GM18868 (cell line): ENCODE data around the gene FBLN1.
"Not testable (repeated sequence)": the region's sequence is repeated elsewhere in the genome, so short reads cannot be mapped to it uniquely, and the experiment has no call there.

Experiments used
- ATAC-seq: cut with Tn5 transposase; IDR thresholded peaks from one replicate; pipeline ENCODE4 v1.9.1; 2021; ENCODE audit warnings: mild to moderate bottlenecking, moderate library complexity; ENCODE audit not compliant: unreplicated experiment

The FBLN1 gene

DNA sequence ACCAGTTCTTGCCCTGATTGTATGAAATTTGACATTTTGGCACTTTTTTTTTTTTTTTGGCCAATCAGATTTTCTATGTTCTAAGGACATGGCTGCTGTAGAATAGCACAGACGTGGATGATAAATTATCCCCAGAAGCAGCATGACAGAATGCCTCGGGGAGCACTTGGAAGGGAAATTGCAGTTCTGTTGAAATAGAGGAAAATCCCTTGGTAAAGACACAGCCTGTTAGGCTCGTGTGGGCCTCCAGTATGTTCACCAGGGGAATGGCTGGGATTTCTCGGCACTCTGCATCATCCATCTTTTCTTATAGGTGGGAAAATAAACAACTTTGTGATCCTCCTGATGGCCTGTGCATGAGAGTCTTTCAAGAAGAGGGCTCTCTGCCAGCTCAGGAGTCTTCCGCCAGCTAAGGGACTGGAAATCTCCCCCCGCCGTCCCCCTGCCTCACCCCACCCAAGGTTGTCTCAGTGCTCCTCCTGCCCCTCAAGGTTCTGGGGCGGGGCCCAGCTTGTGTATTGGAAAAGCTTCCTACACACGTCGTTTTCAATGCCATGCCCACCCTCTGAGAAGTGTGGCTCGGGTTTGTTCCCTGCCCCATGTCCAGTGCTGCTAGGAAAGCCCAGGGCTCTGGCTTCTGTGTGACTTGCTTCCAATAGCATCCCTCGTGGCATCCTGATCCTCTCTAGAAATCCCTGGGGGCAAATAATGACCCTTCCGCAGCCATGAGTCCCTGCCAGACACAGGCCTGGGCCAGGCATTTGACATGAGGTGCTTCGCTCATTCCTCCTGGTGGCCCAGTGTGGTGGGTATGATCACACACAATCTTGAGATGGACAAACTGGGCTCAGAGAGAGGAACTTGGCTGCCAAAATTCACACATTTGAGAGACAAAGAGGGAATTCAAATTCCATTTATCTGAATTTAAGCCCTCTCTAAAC lies 98.4 kb downstream of the FBLN1 start:
- no peak for ATAC-seq

DNA sequence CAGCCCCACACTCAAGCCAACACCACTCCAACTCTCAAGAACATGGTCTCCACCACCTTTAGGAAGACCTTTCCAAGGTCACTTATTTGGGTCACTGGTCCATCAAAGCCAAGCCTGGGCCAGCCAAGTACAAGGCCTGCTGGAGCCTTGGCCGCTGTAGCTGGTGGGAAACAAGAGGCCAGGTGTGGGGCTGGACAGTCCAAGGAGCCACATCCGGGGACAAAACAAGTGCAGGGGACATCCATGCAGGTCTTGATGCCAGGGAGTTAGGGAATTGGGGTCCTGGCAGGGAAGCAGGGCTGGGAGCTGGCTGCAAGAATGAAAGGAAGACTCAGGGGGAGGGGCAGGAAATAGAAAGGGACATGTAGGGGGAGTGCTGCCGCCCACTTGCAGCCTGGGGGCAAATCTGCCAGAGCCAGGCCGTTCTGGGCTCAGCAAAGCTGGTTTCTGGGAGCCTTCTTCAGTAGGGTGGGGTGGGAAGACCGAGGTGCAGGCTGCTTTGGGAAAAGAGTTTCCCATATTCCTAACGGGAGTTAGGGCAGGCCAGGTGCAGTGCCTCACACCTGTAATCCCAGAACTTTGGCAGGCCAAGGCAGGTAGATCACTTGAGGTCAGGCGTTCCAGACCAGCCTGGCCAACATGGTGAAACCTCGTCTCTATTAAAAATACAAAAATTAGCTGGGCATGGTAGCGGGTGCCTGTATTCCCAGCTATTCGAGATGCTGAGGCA lies 99.5 kb downstream of the FBLN1 start:
- no peak for ATAC-seq

DNA sequence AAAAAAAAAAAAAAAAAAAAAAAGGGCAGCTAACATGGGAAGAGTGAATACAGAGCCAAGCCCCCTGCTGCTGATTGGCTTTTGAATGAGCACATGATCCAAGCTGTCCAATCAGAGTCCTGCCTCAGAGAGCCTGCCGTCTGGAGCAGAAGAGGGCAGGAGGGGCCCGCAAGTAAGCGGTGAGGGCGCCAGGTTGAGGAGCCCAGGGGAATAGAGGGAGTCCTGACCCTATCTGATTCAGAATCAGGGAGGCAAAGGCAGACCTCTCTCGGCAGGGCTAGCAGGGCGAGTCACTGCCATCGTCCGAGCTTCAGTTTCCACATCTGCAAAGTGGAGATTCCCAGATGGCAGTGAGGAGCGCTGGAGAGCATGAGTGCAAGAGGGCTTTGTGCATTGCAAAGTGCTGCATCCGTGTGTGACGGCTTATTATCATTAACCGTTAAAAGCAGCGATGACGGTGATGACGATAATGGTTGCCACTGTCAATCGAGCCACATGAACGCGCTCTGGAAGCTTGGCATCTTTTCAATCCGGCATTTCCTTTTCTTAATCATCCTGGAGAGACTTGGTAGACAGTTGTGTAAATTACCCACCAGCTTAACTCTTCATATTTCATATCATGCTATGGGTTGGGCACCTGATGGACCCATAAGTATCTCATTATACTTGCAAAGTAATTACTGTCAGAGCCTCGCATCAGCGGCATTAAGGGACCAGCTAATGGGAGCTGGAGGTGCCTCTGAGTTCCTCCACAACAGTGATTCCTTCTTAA lies 100.3 kb downstream of the FBLN1 start:
- no peak for ATAC-seq

DNA sequence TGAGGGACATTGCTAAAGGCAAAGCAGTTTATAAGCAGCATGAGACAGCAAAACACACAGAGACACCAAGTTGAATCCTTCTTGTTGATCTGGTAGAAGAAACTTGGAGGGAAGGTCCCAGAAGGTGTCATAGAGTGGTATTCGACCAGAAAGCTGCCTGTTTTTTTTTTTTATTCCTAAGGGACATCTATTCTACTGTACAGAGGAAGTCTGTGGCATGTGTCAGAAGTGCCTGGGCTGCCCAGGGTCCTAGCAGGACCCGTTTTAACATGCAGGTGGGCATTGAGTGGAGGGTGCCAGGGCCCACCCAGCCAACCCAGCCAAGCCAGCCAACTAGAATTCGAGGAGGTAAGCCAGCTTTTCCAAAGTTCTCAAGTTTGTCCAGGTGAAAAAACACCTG lies 100.9 kb downstream of the FBLN1 start:
- no peak for ATAC-seq

DNA sequence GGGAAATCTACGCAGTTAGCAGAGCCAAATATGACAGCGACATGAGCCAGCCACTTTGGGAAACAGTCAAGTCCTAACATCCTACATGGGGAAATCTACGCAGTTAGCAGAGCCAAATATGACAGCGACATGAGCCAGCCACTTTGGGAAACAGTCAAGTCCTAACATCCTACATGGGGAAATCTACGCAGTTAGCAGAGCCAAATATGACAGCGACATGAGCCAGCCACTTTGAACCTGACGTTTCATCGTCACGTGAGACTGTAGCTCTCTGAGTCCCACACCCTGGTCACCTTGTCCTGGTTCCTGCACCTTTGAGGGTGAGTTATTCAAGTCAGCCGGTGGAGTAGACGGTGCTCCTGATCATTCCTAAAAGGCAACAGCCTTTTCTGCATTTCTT lies 105.4 kb downstream of the FBLN1 start:
- ATAC-seq = not testable (repeated sequence)

DNA sequence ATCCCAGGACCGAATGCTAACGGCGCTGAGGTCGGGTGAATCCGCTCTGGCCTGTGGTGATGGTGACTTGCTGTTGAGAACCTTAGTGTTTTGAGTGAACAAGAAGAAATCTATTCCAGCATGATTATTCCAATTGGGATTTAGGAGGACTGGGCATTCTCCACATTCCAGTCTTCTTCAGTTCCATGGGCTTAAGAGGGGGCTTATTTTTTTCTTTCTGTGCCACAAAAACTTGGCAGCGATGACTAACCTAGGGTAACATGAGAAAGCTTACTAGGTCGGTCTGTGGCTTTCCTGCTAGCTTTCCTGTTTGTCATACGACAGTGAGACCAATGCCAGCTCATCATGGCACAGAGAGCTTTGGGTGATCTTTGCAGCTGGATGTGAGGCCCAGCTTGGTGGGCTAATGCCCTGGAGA lies 106.1 kb downstream of the FBLN1 start:
- no peak for ATAC-seq

DNA sequence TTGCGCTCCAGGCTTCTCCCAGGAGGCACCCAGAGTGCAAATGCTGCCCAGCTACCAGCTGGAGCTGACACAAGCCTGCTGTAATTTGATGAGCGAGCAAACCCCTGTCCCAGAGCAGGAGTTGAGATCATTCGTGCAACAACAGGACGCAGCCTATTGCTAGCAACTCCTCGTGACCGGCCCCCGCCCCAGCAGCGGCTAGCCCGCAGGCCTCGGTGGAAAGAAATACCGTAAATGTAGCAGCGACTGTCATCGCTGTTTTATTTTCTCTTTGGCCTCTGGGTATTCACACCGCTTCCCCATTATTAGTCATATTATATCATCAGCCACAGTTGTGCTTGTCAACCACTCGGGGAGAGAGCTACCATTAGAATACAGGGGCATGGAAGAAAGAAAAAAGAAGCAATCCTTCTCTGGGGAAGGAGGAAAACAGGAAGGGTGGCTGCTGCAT lies 109.8 kb downstream of the FBLN1 start:
- ATAC-seq = no peak

DNA sequence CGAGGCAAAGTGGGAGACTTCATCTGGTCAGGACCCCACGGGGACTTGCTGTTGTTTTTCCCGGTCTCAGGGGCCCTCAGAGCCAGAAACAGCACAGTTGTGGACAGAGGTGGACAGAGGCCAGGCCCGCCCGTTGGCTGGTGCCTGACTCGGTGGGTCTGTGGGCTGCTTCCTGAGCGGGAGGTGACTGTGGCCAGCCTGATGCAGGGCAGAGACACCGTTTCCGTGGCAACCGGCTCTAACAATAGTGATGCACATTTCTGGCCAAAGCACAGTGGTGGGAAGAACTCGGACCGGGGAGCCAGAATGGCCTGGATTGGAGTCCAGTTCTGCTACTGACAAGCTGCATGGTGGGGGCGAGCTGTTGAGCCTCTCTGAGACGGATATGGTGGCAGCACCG lies 110.3 kb downstream of the FBLN1 start:
- ATAC-seq = no peak

DNA sequence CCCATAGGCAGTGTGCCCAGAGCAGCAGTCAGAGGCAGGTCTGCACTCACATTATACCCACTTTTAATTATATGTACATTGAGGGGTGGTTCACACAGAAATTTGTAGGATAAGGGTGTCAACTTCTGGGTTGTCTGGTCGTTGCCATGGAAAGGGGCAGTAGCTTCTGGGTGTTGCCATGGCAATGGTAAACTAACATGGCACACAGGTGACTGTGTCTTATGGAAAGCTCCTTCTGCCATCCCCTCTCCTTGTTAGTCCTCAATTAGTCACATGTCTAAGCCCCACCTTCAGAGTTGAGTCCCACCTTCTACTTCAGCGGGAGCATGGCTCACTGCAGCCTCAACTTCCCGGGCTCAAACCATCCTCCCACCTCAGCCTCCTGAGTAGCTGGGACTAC lies 112.7 kb downstream of the FBLN1 start:
- no peak for ATAC-seq

DNA sequence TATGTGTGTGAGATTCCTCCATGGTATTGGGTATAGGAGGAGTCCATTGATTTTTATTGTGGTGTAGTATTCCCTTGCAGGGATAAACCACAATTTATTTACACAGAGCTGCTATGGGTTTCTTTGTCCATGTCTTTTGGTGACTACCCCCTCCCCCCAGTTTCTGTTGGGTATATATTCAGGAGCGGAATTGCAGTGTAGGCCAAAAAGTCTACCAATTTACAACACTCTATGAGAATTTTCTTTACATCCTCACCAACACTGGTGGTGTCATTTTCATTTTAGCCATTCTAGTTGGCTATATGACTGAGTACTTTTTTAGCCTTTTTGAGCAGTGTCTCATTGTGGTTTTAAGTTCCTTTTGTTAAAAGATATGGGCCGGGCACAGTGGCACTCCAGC lies 113.7 kb downstream of the FBLN1 start:
- ATAC-seq = no peak

DNA sequence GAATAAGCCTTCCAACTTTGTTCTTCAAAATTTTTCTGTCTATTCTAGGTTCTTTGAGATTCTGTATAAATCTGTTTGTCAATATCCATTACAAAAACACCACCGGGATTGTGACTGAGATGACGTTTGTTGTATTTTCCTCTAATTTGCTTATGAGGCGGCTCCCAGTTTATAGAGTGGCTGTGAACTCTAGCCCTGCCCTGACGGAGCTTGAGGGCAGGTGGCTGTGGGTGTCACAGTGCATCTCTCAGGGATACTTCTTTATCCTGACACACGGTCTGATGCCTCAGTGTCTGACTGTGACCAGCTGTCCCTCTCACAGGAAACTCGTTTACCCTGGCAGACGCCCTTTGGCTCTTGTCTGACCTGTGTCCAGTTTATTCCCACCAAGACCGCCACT lies 115.3 kb downstream of the FBLN1 start:
- no peak for ATAC-seq

DNA sequence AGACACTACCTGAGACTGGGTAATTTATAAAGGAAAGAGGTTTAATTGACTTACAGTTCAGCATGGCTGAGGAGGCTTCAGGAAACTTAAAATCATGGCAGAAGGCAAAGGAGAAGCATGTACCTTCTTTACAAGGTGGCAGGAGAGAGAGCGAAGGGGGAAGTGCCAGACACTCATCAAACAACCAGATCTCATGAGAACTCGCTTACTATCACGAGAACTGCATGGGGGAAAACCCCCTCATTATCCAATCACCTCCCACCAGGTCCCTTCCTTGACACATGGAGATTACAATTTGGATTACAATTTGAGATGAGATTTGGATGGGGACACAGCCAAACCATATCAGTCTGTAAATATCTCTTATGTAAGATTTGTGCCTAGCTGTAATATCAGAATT lies 118.0 kb downstream of the FBLN1 start:
- no peak for ATAC-seq

DNA sequence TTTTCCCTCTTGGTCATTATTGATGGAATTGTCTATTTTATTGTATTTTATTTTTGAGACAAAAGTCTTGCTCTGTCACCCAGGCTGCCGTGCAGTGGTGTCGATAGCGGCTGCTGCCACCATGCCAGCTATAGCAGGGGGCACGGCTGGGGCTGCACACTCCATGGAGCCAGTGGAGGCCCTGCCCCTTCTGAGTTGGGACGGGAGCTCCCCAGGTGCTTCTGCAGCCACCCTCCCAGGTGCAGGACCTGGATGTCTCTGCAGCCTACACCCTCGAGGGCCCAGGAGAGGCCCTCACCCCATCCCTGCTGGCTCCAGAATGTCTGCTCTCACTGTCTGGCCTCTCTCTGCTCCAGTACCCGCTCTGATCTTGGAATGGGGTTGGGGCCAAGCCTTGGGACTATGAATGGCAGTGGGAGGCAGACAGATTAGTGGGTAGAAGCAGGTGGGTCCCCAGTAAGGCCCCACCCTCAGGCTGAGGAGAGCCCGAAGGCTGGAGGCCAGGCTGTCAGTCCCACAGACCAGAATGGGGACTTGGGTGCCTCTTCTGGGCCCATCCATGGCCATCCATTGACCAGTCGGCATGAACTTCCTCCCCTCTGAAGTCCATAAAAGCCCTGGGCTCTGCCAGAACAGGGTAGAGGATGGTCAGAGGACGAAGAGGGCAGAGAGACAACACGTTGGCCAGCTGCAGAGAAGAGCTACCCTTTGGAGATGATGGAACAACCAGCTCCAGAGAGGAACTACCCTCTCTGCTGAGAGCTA lies 119.3 kb downstream of the FBLN1 start:
- no peak for ATAC-seq

DNA sequence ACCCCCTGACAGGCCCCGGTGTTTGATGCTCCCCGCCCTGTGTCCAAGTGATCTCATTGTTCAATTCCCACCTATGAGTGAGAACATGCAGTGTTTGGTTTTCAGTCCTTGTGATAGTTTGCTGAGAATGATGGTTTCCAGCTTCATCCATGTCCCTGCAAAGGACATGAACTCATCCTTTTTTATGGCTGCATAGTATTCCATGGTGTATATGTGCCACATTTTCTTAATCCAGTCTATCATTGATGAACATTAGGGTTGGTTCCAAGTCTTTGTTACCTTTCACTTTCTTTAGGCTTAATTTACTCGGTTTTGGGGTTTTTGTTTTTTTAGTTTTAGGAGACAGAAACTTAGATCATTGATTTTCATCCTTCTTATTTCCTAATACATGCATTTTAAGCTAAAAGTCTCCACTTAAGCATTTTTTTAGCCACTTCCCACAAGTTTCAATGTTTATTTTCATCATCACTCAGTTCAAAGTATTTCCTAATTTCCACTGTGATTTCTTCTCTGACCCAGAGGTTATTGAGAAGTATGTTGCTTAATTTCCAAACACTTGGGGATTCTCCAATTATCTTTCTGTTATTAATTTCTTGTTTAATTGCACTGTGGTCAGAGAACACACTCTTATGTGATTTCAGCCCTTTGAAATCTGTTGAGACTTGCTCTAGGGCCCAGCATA lies 120.9 kb downstream of the FBLN1 start:
- ATAC-seq = not testable (repeated sequence)

DNA sequence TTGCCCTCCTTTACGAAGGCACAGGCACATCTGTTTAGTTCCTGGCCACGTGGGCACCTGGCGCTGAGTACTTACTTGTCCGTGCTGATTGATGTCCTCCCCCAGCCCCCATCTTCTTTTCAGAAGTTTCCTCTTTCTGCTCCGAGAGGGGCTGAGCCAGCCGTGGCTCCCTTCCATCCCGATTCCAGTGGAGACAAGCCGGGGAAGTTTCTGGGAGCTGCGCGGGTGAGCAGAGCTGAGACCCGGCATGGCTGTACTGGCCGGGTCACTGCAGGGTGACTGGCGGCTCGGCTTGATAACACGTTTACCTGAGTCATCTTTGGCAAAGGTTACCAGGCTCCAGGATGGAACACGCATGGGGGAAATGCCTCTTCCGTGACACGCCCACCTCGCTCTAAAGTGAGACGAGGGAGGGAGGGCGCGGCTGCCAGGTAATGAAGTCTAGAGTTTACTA lies 123.5 kb downstream of the FBLN1 start:
- ATAC-seq = no peak

DNA sequence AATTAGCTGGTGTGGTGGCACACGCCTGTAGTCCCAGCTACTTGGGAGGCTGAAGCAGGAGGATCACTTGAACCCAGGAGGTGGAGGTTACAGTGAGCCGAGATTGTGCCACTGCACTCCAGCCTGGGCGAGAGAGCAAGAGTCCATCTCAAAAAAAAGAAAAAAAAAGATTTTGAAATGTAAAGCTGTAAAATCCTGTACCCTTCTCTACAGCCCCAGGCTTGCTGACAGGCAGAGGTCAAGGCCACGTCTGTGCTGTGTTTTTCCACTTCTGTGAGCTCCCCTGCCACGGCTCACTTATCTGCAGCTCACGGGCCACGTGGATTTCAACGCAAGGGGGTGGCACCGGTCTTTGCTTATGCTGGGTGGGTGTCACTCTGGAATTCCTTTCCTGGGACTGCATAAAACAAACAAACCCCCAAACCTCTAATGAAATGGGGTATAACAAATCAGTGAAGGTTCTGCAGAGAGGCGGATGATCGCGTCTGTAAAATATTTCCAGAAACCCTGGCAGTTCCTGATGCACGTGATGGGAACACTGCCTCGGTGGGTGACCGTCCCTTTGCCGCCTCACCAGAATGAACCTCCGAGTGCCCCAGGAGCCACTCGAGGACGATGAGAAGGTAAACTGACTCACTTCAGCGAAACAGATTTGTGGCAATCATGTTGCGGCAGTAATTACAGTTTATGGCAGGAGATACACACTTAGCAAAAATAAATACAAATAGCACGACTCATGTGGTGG lies 125.0 kb downstream of the FBLN1 start:
- no peak for ATAC-seq

DNA sequence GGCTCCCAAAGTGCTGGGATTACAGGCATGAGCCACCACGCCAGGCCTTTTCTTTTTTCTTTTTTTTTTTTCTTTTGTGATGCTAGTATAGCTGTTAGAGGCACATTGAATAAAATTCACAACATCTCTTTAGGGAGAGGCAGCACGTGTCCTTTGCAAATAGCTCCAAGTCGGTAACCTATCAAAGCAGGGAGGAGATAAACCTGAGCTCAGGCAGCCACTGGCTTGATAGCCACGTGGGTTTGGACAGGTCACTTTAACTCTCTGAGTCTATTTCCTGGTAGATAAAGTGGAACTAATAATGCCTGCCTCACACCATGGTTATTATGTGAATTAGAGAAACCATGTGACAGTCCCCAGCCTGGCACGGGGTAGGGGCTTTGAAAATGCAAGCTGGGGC lies 125.8 kb downstream of the FBLN1 start:
- no peak for ATAC-seq

DNA sequence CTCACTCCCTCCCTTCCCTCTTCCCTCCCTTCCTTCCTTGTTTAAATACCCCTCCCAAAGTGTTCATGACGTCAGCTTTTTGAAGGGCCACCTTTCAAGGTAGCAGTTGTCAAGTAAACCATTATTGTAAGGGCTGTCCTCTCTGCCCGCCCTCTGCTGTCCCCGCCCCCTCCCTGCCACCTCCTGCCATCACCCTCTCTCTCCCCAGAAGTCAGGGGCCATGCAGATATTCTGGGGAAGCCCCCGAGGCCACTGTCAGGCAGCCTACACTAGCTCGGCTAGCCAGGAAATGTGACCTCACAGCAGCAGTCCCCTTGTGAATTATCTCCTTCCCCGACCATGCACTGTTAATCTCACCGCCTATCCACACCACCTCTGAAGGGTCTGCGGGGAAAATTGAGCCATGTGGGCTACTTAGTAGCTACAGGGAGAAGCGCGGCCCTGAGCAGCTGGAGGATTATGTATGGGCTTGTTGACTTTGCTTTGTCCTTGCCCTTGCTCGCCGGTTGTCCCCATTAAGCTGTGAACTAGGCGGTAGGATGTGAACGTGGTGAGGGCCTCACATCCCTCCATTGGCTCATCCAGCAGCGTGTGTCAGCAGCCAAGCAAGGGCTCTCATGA lies 126.9 kb downstream of the FBLN1 start:
- no peak for ATAC-seq

DNA sequence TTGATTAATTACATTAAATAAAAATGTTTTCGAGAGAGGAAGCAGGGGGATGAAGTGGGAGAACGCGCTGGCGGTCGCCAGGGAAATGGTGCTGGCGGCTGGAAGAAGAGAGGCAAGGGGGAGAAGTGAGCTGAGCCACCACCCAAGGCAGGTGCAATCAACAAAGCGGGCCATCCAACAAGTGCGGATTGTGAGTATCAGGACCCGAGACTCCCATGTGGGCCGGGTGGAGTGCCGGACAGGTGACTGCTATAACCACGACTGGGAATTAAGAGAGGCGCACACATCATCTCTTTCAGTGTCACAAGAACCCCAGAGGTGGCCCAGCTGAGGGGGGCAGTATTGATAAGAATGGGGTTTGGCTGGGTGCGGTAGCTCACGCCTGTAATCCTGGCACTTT lies 127.8 kb downstream of the FBLN1 start:
- no peak for ATAC-seq
